Measurements from ENCODE around the gene FAM53B. TPM values are rescaled to one million over a fixed set of nuclear protein-coding genes. Genes with fewer than 3 reads are reported as not detected.
A peak's percentile ranks its signal among the peaks of the same experiment; 100 is the strongest.

FAM53B gene
- total RNA-seq, 1 donor, result 12.7 TPM

- H4K20me1 ChIP-seq (ENCODE audit: insufficient read depth, low read length), result peaks cover 24% of the 10 kb centered on the region
- H3K36me3 ChIP-seq (ENCODE audit: insufficient read depth, low read length), result no peaks in the 10 kb centered on the region
- no peaks in the 10 kb centered on the region for H3K9me3 ChIP-seq (ENCODE audit: low read depth, low read length)
- no peak overlapping the region for H2AFZ ChIP-seq (ENCODE audit: low read length)
- no peak for DNase-seq (ENCODE audit: insufficient read length, low spot score, missing footprints)
- H3K79me2 ChIP-seq (ENCODE audit: insufficient read depth, low read length), result peaks cover 2% of the 10 kb centered on the region
- H3K27me3 ChIP-seq (ENCODE audit: insufficient read depth, low read length), result no peaks in the 10 kb centered on the region
- TF ChIP-seq CTCF (IDR thresholded peaks at IDR 0.05; ENCODE audit: extremely low read depth, low read depth, low read length), result no peak
- no peak overlapping the region for H3K4me3 ChIP-seq (ENCODE audit: insufficient read depth, low read length)
- no peak overlapping the region for H3K27ac ChIP-seq (ENCODE audit: low read depth, low read length)
- H3K4me2 ChIP-seq (ENCODE audit: insufficient read depth, low read length), result no peak overlapping the region
- H3K4me1 ChIP-seq (ENCODE audit: insufficient read depth, low read length), result peaks cover 8% of the 10 kb centered on the region
Observed at GRCh38 chr10:124661660-124662180, 82.5 kb downstream of the FAM53B start.

GRCh38 chr10:124660404-124661125 lies 83.6 kb downstream of the FAM53B start:
- no peak for TF ChIP-seq CTCF (IDR thresholded peaks at IDR 0.05; ENCODE audit: extremely low read depth, low read depth, low read length)
- no peak overlapping the region for H2AFZ ChIP-seq (ENCODE audit: low read length)
- peaks cover 2% of the 10 kb centered on the region for H3K79me2 ChIP-seq (ENCODE audit: insufficient read depth, low read length)
- H3K4me1 ChIP-seq (ENCODE audit: insufficient read depth, low read length), result peaks cover 3% of the 10 kb centered on the region
- H3K27ac ChIP-seq (ENCODE audit: low read depth, low read length), result no peak overlapping the region
- no peaks in the 10 kb centered on the region for H3K36me3 ChIP-seq (ENCODE audit: insufficient read depth, low read length)
- H3K9me3 ChIP-seq (ENCODE audit: low read depth, low read length), result no peaks in the 10 kb centered on the region
- H3K27me3 ChIP-seq (ENCODE audit: insufficient read depth, low read length), result no peaks in the 10 kb centered on the region
- H3K4me2 ChIP-seq (ENCODE audit: insufficient read depth, low read length), result no peak overlapping the region
- no peak overlapping the region for H3K4me3 ChIP-seq (ENCODE audit: insufficient read depth, low read length)
- no peak for DNase-seq (ENCODE audit: insufficient read length, low spot score, missing footprints)
- H4K20me1 ChIP-seq (ENCODE audit: insufficient read depth, low read length), result peaks cover 23% of the 10 kb centered on the region

GRCh38 chr10:124659380-124659779 lies 84.8 kb downstream of the FAM53B start:
- H3K4me3 ChIP-seq (ENCODE audit: insufficient read depth, low read length), result no peak overlapping the region
- H3K4me1 ChIP-seq (ENCODE audit: insufficient read depth, low read length), result peaks cover 3% of the 10 kb centered on the region
- no peak for TF ChIP-seq CTCF (IDR thresholded peaks at IDR 0.05; ENCODE audit: extremely low read depth, low read depth, low read length)
- no peak overlapping the region for H3K27ac ChIP-seq (ENCODE audit: low read depth, low read length)
- H3K36me3 ChIP-seq (ENCODE audit: insufficient read depth, low read length), result no peaks in the 10 kb centered on the region
- H3K4me2 ChIP-seq (ENCODE audit: insufficient read depth, low read length), result no peak overlapping the region
- no peak overlapping the region for H2AFZ ChIP-seq (ENCODE audit: low read length)
- no peaks in the 10 kb centered on the region for H3K27me3 ChIP-seq (ENCODE audit: insufficient read depth, low read length)
- H4K20me1 ChIP-seq (ENCODE audit: insufficient read depth, low read length), result peaks cover 27% of the 10 kb centered on the region
- no peak for DNase-seq (ENCODE audit: insufficient read length, low spot score, missing footprints)
- H3K9me3 ChIP-seq (ENCODE audit: low read depth, low read length), result no peaks in the 10 kb centered on the region
- H3K79me2 ChIP-seq (ENCODE audit: insufficient read depth, low read length), result peaks cover 2% of the 10 kb centered on the region

GRCh38 chr10:124658591-124659242 lies 85.5 kb downstream of the FAM53B start:
- H3K9me3 ChIP-seq (ENCODE audit: low read depth, low read length), result no peaks in the 10 kb centered on the region
- H3K27me3 ChIP-seq (ENCODE audit: insufficient read depth, low read length), result no peaks in the 10 kb centered on the region
- no peak overlapping the region for H2AFZ ChIP-seq (ENCODE audit: low read length)
- no peak overlapping the region for H3K4me3 ChIP-seq (ENCODE audit: insufficient read depth, low read length)
- no peak for DNase-seq (ENCODE audit: insufficient read length, low spot score, missing footprints)
- H3K27ac ChIP-seq (ENCODE audit: low read depth, low read length), result peak overlapping the region; percentile 25
- TF ChIP-seq CTCF (IDR thresholded peaks at IDR 0.05; ENCODE audit: extremely low read depth, low read depth, low read length), result no peak
- H3K4me1 ChIP-seq (ENCODE audit: insufficient read depth, low read length), result peaks cover 3% of the 10 kb centered on the region
- peaks cover 2% of the 10 kb centered on the region for H3K79me2 ChIP-seq (ENCODE audit: insufficient read depth, low read length)
- H3K4me2 ChIP-seq (ENCODE audit: insufficient read depth, low read length), result no peak overlapping the region
- H4K20me1 ChIP-seq (ENCODE audit: insufficient read depth, low read length), result peaks cover 24% of the 10 kb centered on the region
- no peaks in the 10 kb centered on the region for H3K36me3 ChIP-seq (ENCODE audit: insufficient read depth, low read length)
